Omental fat pad (tissue), 4 donors: ENCODE measurements around the gene ERBB4. TPM values are rescaled to one million over a fixed set of nuclear protein-coding genes. Genes with fewer than 3 reads are reported as not detected.

Experiments used
- ATAC-seq: fragments of 150-250 bp; one replicate; pipeline ENCODE4 v1.9.1; 2016; ENCODE audit warnings: mild to moderate bottlenecking, moderate library complexity; ENCODE audit not compliant: low FRiP score
- DNase-seq: peaks from one replicate; pipeline ENCODE4 v3.0.0-alpha.2; 2019; ENCODE audit warnings: low spot score
- CTCF ChIP-seq, 3 donors: fragments of 450-650 bp; IDR thresholded peaks; one replicate each; pipeline ENCODE4 v1.5.1; 2016 to 2017; ENCODE audit warnings: antibody characterized with exemption in 3 of 3, mild to moderate bottlenecking in 3 of 3, moderate library complexity in 2 of 3
- total RNA-seq, 4 donors: library from RNA; depleted of rRNA; stranded (reverse); fragments of >200 nt; gene quantifications; one replicate each; pipeline ENCODE4 v1.1.0, GENCODE V29; 2016

The ERBB4 gene
- total RNA-seq, 4 donors from 2014 or later = 0.16 to 7.7 (median 2.1) TPM

GRCh38 chr2:211359347-211359746 is 1179.3 kb downstream of the ERBB4 start:
- DNase-seq = no peak
- no peak for TF ChIP-seq CTCF (IDR thresholded peaks at IDR 0.05)
- ATAC-seq = no peak

GRCh38 chr2:211358504-211358903 is 1180.1 kb downstream of the ERBB4 start:
- DNase-seq (no peak), ATAC-seq (no peak)
- no peak for TF ChIP-seq CTCF (IDR thresholded peaks at IDR 0.05)

GRCh38 chr2:211354481-211354880 is 1184.1 kb downstream of the ERBB4 start:
- no peak for TF ChIP-seq CTCF (IDR thresholded peaks at IDR 0.05)
- ATAC-seq (no peak), DNase-seq (no peak)

- TF ChIP-seq CTCF (IDR thresholded peaks at IDR 0.05) = no peak
- DNase-seq = no peak
- ATAC-seq = no peak
These were observed 1186.6 kb downstream of the ERBB4 start for GRCh38 chr2:211351987-211352386.

- no peak for TF ChIP-seq CTCF (IDR thresholded peaks at IDR 0.05)
- DNase-seq (no peak), ATAC-seq (no peak)
These were observed 1189.6 kb downstream of the ERBB4 start for GRCh38 chr2:211349031-211349430.

GRCh38 chr2:211347328-211347727 is 1191.3 kb downstream of the ERBB4 start:
- ATAC-seq (no peak), DNase-seq (no peak)
- TF ChIP-seq CTCF (IDR thresholded peaks at IDR 0.05) = no peak

- ATAC-seq (no peak), DNase-seq (no peak)
- TF ChIP-seq CTCF (IDR thresholded peaks at IDR 0.05) = no peak
These were observed 1194.3 kb downstream of the ERBB4 start for GRCh38 chr2:211344289-211344688.
